ENCODE results near the gene PDF.

GRCh38 chr16:69318911-69319289 lies 11.5 kb downstream of the PDF start:
- TF ChIP-seq POLR2A (IDR thresholded peaks at IDR 0.05; ENCODE audit: extremely low read depth, insufficient read length) (no peak), CTCF (IDR thresholded peaks at IDR 0.05; ENCODE audit: low read depth, low read length) (no peak), MYC (IDR thresholded peaks at IDR 0.05; ENCODE audit: low read depth, low read length) (no peak)
- TF ChIP-seq, protein P1, sequence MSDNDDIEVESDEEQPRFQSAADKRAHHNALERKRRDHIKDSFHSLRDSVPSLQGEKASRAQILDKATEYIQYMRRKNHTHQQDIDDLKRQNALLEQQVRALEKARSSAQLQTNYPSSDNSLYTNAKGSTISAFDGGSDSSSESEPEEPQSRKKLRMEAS (IDR thresholded peaks at IDR 0.05; ENCODE audit: low read depth, low read length) = no peak

All from NB4 (cell line).